ELF-1 (cell line): ENCODE data around the gene IGSF21.

Source experiments
- DNase-seq: peaks from one replicate; pipeline ENCODE4 v3.0.0-alpha.2; 2016; ENCODE audit warnings: low read depth, low spot score

Gene IGSF21

GRCh38 chr1:18119289-18119688 is 11.7 kb downstream of the IGSF21 start:
- DNase-seq: no peak

GRCh38 chr1:18119771-18120377 is 12.3 kb downstream of the IGSF21 start:
- DNase-seq: no peak

GRCh38 chr1:18120638-18121037 is 13.0 kb downstream of the IGSF21 start:
- DNase-seq: no peak

- no peak for DNase-seq
Measured at GRCh38 chr1:18121072-18121820, 13.6 kb downstream of the IGSF21 start.

GRCh38 chr1:18123467-18123992 is 15.9 kb downstream of the IGSF21 start:
- no peak for DNase-seq

- no peak for DNase-seq
Measured at GRCh38 chr1:18124977-18125376, 17.4 kb downstream of the IGSF21 start.

GRCh38 chr1:18126616-18127015 is 19.0 kb downstream of the IGSF21 start:
- no peak for DNase-seq

- DNase-seq: no peak
Measured at GRCh38 chr1:18128298-18128697, 20.7 kb downstream of the IGSF21 start.

GRCh38 chr1:18130356-18130755 is 22.8 kb downstream of the IGSF21 start:
- no peak for DNase-seq

- DNase-seq: no peak
Measured at GRCh38 chr1:18132022-18132710, 24.6 kb downstream of the IGSF21 start.

GRCh38 chr1:18132711-18133541 is 25.3 kb downstream of the IGSF21 start:
- DNase-seq: no peak

- no peak for DNase-seq
Measured at GRCh38 chr1:18134324-18135046, 26.9 kb downstream of the IGSF21 start.

GRCh38 chr1:18137759-18138345 is 30.3 kb downstream of the IGSF21 start:
- DNase-seq: no peak

GRCh38 chr1:18139198-18139981 is 31.8 kb downstream of the IGSF21 start:
- DNase-seq: peak; percentile 33

- DNase-seq: no peak
Measured at GRCh38 chr1:18140411-18140810, 32.8 kb downstream of the IGSF21 start.

- no peak for DNase-seq
Measured at GRCh38 chr1:18141661-18142060, 34.1 kb downstream of the IGSF21 start.

- DNase-seq: no peak
Measured at GRCh38 chr1:18142471-18142870, 34.9 kb downstream of the IGSF21 start.

- DNase-seq: no peak
Measured at GRCh38 chr1:18142969-18143368, 35.4 kb downstream of the IGSF21 start.

GRCh38 chr1:18144062-18144461 is 36.5 kb downstream of the IGSF21 start:
- DNase-seq: no peak
